ENCODE measurements around the gene RETREG2.

DNA sequence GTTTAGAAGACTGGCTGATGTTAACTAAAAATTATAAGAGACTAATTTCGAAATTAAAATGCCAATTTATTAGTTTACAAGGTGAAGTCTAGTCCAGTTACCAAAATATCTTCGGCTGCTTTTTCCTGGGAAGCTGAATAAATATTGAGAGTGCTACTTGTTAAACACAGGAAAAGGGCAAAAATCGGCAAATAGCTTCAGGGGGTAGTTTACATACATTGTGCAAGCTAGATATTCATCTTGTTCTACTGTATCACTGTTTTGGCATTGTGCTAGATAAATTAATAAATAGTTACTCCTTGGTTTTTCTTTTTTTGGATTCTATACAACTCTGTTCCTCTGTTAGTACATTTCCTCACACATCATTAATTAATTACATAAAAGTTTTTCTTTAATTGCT lies 46.7 kb upstream of the RETREG2 start:
- TF ChIP-seq, protein P1, sequence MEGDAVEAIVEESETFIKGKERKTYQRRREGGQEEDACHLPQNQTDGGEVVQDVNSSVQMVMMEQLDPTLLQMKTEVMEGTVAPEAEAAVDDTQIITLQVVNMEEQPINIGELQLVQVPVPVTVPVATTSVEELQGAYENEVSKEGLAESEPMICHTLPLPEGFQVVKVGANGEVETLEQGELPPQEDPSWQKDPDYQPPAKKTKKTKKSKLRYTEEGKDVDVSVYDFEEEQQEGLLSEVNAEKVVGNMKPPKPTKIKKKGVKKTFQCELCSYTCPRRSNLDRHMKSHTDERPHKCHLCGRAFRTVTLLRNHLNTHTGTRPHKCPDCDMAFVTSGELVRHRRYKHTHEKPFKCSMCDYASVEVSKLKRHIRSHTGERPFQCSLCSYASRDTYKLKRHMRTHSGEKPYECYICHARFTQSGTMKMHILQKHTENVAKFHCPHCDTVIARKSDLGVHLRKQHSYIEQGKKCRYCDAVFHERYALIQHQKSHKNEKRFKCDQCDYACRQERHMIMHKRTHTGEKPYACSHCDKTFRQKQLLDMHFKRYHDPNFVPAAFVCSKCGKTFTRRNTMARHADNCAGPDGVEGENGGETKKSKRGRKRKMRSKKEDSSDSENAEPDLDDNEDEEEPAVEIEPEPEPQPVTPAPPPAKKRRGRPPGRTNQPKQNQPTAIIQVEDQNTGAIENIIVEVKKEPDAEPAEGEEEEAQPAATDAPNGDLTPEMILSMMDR (IDR thresholded peaks at IDR 0.05), result no peak
- no peak for TF ChIP-seq POLR2A (IDR thresholded peaks at IDR 0.05)
